CD4-positive, alpha-beta T cell treated with Interleukin-12 subunit alpha and Interleukin-12 subunit beta, for 1 hour (primary cell): ENCODE measurements around the gene ZNF324B.
"Not testable (repeated sequence)": the region's sequence is repeated elsewhere in the genome, so short reads cannot be mapped to it uniquely, and the experiment has no call there.

Experiments used
- DNase-seq: peaks from one replicate; pipeline ENCODE4 v3.0.0-alpha.2; 2020

Gene ZNF324B

DNA sequence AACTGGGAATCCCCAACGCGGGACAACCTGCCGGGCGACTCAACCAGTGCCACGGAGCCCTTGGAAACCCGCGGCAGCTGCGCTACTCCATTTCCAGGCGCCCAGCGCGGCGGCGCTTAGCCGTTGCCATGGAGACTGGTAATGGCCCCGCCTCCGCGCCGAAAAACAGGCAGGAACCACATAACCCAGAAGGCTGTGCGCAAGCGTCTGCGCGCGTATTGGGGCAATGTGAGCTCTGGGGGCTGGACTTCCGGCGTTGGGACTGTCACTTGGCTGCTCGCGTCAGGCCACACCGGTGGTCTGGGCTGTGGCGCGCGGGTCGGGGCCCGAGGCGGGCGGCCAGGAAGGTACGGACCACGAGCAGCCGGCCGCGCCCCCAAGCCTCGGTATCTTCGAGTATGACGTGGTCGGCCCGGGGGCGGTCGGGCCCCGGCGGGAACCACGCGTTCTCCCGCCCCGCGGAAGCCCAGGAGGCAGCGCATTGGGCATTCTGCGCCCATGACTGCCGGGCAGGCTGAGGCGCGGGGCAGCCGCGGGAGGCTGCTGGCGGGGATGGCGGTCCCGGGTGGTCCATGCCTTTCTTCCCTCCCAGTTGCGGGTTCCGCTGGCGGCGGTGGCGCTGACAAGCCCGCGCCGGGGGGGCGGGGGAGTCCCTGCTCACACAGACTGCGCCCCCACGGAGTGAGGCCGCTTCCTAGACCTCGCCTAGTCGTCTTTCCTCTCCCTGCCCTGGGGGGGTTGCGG is at the start of gene ZNF324B:
Gene ZNF324B, plus strand, starts transcription at position 265 of the 744 bp plus-strand sequence. CDS start 2,080 bp downstream, outside the sequence.
- peak; percentile 97 for DNase-seq

DNA sequence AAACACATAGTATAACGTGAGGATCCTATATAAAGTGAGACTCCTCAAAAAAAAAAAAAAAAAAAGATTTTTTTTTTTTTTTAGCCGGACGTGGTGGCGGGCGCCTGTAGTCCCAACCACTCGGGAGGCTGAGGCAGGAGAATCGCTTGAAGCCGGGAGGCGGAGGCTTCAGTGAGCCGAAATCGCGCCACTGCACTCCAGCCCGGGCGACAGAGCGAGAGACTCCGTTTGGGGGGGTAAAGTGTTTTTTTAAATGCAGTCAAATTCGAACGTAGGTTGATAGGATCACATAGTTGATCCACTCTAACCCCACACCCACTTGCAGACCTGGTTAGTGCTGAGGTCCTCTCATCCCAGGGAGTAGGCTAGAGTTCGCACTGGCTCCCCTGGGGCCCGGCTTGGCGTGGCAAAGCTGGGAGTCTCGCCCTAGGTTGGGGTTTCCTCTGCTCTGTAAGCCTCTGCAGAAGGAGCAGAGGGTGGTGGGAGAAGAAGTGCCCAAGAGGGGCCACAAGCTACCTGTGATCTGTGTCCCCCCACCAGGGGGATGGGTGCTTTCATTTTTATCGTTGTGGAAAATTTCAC is 49.5 kb upstream of the ZNF324B start:
- no peak for DNase-seq

DNA sequence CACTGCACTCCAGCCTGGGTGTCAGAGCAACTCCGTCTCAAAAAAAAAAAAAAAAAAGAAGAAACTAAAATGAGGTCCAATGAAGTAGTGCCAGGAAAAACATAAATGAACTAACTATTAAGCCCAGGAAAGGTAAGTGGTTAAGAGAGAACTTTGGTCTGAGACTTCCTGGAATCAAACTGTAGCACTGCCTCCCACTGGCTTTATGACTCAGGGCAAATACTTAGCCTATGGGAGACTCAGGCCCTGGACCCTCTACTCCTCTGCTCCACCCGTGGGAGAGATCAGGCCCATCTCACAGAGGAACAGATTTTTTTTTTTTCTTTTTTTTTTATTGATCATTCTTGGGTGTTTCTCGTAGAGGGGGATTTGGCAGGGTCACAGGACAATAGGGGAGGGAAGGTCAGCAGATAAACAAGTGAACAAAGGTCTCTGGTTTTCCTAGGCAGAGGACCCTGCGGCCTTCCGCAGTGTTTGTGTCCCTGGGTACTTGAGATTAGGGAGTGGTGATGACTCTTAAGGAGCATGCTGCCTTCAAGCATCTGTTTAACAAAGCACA is 47.4 kb upstream of the ZNF324B start:
- not testable (repeated sequence) for DNase-seq

DNA sequence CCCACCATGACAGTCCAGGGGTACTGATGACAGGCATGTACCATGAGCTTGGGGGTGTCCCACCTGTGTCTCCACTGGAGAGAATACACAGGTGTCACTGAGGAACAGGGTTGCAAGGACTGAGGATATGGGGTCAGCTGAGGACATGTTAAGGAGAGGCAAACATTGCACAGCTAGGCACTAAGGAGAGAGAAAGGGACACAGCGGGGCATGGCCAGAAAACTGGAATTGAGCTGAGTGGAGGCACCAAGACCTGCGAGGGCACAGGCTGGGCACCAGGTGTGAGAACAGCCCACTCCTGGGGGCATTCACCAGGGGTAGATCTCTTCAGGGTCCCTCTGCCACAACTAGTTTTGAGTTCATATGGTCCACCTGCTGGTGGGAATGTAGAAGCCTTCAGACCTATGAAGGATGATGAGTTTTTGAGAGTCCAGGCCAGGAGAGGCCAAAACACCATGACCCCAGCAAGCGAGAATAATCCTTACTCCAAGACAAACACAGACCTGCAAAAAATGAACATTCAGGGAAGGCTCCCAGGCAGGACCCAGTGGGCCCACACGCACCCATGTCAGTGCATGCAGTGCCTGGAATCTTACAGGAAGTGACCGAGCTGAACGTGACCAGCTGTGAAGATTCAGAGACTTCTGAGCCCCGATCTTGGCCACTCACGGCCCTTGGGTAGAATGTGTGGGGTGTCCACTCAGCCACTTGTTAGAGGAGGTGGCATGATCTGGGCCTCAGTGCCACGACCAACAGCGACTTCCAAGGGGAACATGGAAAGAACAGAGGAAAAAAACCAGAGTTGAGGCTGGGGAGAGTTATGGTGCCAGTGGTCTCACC is 44.4 kb upstream of the ZNF324B start:
- DNase-seq = no peak

DNA sequence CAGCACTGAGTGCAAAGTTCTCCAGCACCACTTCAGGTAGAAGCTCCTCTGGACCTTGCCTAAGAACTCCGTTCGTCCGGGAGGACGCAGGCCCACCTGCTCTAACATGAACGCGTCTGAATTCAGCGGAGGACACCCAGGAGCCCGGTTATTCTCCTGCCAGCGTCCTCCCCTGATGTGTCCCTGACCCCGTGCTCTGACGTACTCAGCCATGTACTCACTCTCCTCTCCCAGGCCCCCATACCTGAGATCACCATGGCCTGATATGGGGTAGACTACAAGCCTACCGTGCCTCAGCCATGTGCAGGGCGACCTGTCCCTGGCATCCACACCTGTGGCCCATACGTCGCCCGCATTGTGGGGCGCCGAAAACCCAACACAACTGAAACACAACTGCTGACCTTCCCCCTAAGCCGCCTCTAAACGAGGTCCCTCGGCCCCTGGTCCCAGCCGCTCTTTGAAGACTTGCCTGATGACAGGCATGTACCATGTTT is 43.7 kb upstream of the ZNF324B start:
- no peak for DNase-seq

DNA sequence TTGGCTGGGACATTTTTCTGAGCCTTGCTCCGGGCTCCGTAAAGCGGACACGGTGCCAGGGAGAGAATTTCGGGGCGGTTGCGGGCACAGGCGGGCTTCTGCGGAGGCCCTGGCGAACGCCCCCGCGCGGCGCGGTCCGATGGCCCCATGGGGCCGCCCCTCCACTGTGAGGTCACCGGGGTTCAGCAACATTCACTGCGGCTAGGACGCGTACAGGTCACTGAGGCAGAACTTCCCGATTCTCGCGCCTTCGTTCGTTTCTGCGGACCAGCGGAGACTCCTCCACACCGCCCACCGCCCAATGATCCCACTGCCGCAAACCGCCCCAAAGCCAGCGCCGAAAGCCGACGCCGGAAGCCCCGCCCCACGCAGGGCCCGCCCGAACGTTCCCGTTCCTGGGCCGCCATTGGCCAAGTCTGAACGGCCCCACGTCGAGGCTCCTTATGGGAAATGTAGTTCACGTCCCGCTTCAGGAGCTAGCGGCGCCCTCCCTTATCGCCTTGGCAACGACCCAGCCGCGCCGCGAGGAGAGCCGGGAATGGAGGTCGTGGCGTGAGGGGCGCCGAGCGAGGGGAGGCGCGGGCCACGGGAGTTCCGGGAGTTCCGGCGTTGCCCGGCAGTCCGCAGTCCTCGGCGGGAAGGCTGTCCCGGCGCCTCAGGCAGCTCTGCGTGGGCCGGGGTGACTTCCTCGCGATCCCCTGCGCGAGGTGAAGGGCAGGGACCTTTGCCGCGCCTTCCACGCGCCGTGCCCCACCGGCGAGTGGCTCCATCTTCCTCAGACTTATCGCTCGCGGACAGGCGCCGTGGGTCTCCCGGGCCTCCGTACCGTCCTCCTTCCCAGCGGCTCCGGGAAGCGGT is 43.0 kb upstream of the ZNF324B start, which contains the start of gene ZNF584:
Gene ZNF584, plus strand, starts transcription at position 498 of the 858 bp plus-strand sequence. CDS start 499 bp downstream, outside the sequence.
- peak; percentile 95 for DNase-seq

DNA sequence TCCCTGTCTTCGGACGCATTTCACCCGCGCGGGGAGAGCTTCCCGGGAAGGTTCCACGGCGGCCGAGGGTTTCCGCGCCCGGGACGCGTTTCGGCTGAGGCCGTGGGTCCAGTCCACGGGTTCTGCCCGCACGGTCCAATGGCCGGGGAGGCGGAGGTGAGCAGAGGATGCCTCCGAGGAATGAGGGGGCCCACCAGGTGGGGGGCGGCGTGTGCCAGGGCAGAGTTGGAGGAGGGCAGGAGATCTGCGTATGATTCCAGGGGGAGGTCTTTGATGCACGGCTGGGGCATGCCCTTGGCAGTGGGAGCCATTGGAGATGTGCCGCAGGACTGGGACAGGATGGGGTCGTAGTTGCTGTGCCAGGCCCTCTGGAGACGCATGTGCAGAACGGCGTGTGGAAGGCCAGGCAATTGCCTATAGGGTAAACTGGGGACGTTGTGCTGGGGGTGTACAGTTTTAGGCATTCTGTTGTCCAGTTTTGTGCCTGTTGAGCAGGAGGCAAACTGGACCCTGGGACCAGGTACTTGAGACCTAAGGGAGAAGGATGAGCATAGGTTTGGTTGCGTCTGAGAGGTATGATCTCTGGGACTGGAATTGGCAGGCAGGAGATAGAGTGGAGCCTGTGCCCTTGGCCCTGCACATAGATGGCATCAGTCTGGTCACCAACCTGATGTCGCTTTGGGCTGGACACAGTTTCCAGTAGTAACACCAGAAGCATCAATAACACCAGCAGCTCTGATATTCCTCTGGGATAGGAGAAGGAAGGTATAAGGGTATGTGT is 42.2 kb upstream of the ZNF324B start:
- DNase-seq = no peak

DNA sequence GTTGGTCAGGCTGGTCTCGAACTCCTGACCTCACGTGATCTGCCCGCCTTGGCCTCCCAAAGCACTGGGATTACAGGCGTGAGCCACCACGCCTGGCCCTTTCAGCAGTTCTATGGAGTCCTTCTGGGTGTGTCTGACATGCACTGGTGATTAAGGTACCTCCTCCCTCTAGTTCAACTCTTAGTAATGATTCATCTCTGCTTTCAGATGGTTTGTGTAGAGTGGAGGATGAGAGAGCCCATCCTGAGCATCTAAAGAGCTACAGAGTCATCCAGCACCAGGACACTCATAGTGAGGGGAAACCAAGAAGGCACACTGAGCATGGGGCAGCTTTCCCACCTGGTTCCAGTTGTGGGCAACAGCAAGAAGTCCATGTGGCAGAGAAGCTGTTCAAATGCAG is 34.8 kb upstream of the ZNF324B start:
- no peak for DNase-seq

DNA sequence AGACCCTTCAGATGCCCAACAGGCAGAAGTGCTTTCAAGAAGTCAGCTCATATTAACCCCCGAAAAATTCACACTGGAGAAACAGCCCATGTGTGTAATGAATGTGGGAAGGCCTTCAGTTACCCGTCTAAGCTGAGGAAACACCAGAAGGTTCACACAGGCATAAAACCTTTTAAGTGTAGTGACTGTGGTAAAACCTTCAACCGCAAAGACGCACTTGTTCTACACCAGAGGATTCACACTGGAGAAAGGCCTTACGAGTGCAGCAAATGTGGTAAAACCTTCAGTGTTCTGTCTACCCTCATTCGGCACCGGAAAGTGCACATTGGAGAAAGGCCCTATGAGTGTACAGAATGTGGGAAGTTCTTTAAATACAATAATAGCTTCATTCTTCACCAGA is 34.4 kb upstream of the ZNF324B start:
- DNase-seq = no peak

DNA sequence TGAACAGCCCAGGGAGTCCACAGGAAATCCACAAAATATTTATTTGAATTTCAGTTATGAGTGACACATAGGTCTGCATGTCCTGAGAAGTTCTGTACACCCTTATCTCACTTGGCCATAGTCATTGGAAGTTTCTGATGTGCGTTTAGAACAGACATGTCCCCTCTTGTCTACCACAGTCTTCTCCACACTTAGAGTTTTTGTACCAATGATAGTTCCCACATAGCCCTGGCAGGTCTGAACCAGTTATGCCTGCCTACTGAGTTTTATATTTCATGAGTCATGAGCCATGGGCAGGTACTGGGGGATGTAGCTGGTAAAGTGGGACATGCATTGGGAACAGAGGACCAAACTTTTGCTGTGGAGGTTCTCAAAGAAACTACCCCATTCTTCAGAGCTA is 22.8 kb upstream of the ZNF324B start:
- no peak for DNase-seq

DNA sequence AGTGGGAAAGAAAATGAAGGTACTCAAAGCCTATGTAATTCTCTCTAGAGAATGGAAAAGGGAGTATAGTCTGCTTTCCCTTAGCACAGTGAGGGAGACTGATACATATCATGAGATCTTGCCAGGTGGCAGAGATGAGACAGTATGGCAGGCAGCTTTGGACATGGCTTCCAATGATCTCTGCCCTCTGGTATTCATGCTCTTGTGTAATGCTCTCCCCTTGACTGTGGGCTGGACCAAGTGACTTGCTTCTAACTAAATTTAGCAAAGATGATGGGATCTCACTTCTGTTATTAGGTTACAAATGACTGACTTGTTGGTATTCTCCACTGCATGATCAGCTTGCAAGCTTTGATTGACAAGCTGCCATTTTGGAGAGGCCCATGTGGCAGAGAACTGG is 21.7 kb upstream of the ZNF324B start:
- no peak for DNase-seq

DNA sequence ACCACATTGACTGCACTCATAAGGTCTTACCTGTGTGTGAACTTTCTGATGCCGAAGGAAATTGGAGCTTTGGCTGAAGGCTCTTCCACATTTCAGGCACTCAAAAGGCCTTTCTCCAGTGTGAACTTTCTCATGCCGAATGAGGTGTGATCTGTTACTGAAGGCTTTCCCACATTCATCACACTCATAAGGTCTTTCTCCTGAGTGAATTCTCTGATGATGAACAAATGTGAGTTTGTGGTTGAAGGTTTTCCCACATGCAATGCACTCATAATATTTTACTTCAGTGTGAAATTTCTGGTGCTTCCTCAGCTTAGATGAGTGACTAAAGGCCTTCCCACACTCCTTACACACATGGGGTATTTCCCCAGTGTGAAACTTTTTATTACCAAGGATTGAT is 17.2 kb upstream of the ZNF324B start:
- no peak for DNase-seq

DNA sequence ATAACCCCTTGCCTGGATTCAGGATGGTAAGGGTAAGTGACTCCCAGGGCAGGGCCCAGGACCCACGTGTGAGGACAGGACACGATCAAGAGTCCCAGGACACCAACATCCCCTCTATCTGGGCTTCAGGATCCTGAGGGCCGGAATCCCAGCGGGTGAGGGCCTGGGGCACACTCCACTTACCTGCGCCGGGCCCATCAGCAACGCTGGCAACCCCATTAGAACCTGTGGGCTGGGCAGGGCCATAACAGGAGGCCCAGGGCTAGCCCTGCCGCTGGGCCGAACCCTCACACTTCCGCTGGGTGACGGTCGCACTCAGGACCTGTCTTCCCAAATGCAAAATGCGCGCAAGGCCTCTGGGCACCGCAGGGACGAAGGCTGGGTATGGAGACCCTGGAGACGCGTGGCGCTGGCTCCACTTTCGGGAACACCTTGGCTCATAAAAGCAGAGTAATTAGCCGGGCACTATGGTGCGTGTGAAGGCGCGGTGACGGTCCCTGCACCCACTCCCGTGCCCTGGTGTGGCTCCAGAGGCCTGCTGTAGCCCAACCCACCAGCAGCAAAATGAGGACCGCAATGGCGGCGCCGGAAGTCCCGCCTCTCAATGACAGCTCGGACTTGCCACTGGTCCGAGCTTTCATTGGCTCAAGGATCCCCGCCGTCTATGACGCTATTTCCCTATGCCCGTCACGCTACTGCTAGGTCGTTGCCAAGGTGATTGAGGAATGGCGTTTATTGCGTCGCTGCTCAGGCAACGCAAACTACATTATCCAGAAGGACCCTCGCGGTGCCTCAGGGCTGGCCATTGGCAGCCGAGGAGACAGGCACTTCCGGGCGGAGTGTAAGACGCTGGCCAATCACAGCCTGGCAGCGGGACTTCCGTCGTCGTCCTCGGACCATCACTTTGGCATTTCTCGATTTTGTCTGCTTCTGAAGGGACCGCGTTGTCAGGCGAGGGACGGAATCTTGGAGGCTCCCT is 11.6 kb upstream of the ZNF324B start, which contains the start of gene ZNF132:
Gene ZNF132, minus strand, starts transcription at position 578 of the 979 bp plus-strand sequence. Its CDS starts 332 bp downstream, at position 246.
- peak; percentile 98 for DNase-seq

DNA sequence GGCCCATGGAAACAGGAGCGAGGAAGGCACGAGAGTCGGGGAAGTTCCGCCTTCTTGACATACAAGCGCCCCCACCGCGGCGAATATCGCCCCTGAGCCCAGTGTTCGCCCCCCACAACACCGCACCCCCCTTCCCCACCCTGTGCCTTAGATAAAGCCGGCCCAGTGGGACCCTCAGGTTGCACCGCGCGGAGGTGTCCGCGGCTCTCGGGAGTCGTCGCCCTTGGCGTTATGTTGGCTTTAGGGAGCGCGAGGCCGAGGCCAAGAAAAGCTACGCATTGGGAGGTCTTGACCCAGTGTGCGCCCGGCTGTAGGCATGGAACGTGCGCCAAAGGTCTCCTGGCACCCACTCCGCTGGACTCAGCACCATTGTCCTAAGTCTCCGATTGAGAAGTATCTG is 10.9 kb upstream of the ZNF324B start:
- no peak for DNase-seq

DNA sequence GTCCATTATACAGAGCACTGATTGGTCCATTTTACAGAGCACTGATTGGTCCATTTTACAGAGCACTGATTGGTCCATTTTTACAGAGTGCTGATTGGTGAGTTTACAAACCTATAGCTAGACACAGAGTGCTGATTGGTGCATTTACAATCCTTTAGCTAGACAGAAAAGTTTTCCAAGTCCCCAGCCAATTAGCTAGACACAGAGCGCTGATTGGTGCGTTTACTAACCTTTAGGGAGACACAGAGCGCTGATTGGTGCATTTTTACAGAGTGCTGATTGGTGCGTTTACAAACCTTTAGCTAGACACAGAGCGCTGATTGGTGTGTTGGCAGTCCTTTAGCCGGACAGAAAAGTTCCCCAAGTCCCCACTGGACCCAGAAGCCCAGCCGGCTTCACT is 8.4 kb upstream of the ZNF324B start:
- not testable (repeated sequence) for DNase-seq

DNA sequence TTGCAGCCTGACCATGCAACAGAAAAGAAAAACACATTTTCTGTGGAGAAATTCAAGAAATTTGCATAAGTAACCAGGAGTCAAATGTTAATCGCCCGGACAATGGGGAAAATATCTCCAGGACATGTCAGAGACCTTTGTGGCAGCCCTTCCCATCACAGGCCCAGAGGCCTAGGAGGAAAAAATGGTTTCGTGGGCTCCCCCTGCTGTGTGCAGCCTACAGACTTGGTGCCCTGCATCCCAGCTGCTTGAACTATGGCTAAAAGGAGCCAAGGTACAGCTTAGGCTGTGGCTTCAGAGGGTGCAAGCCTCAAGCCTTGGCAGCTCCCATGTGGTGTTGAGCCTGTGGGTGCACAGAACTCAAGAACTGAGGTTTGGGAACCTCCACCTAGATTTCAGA is 2.6 kb upstream of the ZNF324B start:
- not testable (repeated sequence) for DNase-seq

DNA sequence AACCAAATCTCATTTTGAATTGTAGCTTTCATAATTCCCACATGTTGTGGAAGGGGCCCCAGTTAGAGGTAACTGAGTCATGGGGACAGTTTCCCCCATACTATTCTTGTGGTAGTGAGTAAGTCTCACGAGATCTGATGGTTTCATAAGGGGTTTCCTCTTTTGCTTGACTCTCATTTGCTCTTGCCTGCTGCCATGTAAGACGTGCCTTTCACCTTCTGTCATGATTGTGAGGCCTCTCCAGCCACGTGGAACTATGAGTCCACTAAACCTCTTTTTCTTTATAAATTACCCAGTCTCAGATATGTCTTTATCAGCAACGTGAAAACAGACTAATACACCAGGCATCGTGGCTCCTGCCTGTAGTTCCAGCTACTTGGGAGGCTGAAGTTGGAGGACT is 1.4 kb upstream of the ZNF324B start:
- DNase-seq = not testable (repeated sequence)

DNA sequence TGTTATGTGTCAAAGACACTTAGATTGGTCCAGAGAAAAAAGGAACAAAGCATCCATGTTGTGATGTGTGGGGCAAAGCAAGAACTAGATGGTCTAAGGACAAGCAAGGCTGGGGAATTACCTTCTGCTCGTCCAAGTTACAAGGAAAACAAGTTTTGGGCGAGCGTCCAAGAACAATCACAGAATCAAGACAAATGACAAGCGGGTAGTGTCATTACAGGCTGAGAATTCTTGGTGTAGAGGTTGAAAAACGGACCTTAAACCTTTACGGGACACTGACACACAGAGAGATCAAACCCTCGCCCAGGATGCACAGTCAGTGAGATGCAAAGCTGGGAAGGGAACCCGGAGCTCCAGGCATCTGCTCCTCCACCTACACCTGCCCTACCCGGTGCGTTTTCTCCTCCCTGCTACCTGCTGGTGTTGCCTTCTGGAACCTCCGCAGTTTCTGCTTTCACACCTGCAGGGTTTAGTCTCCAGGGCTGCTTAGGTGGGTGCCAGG is 515 bp upstream of the ZNF324B start:
- DNase-seq = no peak

DNA sequence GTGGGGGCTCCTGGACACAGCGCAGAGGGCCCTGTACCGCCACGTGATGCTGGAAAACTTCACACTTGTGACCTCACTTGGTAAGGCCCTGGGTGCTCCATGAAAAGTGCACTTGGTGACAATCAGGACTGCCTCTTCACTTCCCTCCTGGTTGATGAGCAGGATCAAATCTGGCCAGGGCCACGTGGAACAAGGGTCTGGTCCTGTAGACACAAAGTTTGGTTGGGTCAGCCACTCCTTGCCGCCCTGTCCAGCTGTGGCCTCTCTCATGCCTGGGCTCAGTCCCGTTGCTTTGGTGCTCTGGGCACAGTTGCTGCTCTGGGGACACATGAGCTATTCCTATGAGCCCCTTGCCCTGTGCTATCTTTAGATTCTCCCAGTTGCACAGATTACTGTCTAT is 2.3 kb downstream of the ZNF324B start:
- no peak for DNase-seq

DNA sequence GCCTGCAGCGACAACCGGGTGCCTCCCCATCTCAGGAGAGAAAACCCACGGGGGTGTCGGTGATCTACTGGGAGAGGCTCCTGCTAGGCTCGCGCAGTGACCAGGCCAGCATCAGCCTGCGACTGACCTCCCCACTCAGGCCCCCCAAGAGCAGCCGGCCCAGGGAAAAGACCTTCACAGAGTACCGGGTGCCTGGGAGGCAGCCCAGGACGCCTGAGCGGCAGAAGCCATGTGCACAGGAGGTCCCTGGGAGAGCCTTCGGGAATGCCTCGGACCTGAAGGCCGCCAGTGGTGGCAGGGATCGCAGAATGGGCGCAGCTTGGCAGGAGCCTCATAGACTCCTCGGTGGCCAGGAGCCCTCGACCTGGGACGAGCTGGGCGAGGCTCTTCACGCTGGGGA is 3.9 kb downstream of the ZNF324B start:
- no peak for DNase-seq
